ENCODE results near the gene OSBPL6.

DNA sequence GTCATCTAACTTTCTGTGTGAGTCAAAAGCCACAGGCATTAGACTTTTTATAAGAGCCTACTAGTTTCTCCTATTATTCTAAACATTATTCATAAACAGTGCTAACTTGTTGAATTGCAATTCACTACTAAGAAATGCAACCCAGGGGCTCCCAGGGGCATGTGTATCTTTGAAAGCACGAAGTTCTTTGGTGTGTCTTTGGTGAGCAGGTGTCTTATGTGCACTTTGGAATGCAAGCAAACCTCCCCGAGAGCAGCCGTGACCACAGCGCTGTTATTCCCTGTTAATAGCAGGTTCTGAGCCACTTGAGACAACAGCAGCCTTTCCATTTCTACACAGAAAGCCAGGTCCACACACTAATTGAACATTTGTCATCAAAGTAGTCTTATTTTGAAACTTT is 133.2 kb downstream of the OSBPL6 start:
- no peak for TF ChIP-seq POLR2AphosphoS5 (IDR thresholded peaks at IDR 0.05; ENCODE audit: borderline replicate concordance, low read depth, low read length)
- TF ChIP-seq EZH2 (IDR thresholded peaks at IDR 0.05): no peak

All from SK-N-MC (cell line).